GM18951 (cell line): ENCODE measurements around the gene DSCAML1.

Source experiments
- POLR2A ChIP-seq: IDR thresholded peaks from 4 replicates; pipeline ENCODE4 v1.6.1; 2011; ENCODE audit warnings: mild to moderate bottlenecking; ENCODE audit not compliant: insufficient read length, insufficient read depth; ENCODE audit errors: extremely low read depth
- in situ Hi-C: fragments of 300-500 bp; cut with MboI; formaldehyde crosslinking; loops from one replicate; pipeline ENCODE4 v1.12.0; 2022; ENCODE audit warnings: low sequenced_read_pairs, mixed read lengths, inconsistent platforms; ENCODE audit not compliant: unreplicated experiment

Gene DSCAML1

DNA sequence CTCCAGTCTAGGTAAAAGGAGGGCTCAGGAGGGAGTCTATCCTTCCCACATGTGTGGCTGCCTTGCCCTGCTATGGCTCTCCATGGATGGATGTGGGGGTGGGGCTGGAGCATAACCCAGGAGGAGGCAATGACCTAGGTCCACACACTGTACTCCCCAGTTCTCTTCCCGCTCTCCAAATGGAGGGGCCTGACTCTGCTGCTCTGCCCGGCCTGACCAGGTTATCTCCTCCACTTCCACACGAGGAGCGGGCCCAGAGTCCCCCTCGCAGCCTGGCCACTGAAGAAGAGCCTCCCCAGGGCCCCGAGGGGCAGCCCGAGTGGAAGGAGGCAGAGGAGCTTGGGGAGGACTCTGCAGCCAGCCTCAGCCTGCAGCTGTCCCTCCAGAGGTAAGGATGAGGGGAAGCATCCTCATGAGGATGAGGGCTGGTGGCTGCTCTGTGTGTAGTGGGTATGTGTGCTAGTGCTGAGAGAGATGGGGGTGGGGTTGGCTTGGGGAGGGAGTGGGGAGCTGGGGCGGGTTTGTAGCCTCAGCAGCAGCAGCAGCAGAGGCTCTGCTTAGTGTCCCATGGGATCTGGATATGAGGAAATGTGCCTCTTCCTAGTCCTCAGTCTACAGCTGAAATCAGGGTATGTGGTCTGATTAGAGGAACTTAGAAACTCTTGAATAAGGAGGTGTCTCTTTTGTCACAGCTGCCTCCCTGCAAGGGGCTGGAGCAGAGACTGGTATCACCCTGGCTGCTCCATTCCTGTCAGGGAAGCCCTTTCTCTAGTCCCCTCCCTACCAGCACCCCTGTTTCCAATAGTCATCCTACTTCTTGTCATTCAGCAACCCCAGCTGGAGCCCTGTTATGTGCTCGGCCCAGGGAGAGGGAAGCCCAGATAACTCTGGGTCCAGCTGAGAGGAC lies 415.3 kb downstream of the DSCAML1 start:
- TF ChIP-seq POLR2A = no peak
- in situ Hi-C loops = no loop called here

DNA sequence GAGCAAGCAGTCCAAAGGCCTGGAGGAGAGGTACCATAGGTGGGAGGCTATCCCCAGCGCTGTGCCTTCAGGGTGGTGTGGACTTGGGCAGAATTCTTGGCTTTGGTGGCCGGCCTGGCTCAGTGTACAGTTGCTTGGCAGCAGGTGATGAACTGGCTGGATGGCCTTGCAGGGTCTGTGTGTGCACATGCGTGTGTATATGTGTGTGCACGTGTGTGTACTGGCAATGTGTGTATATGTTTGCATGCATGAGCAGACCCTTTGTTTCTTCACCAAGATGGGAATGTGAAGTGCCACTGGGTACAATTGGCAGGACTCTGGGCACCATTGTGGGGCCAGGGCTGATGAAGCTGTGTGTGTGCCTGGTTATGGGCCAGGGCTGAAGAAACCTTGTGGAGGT lies 416.3 kb downstream of the DSCAML1 start:
- TF ChIP-seq POLR2A = no peak
- in situ Hi-C loops = no loop called here

DNA sequence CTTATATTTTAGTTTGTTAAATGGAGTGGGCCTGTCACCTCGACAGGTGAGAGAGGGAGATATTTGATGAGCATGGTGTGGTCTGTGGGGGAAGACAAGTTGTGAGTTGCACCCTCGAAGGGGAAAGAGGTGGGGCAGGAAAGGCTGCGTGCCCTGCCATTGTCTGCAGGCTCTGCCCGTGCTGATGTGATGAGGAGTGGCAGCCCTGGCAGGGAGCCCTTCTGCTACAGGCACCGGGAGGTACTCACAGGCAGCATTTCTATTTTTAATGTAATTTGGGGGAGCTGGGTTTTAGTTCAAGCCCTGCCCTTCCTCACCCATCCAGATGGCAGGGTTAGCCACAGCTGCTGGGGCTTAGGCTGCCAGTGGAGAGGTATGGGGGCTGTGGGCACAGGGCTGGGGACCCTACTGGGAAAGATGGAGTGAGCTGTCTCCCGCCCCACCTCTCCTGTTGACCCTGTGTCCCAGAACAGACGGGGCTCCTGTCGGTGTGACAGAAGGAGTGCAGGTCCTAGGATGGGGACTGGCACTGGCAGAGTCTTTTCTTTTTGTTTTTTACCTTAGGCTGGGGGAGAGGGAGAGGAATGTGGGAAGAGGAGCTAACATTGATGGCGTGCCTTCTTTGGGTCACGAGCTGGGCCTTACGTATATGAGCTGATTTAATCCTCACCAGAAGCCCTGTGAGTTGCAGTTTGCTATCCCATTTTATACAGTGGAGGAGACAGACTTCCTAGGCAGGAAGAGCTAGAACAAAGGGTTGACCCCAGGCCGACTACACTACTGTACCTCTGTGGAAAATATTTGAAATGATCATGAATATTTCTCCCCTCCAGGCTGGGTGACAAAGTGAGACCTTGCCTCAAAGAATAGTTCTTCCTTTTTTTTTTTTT lies 417.8 kb downstream of the DSCAML1 start:
- no peak for TF ChIP-seq POLR2A
- in situ Hi-C loops = no loop called here
